Middle frontal gyrus (tissue), 1 donor: ENCODE results near the gene OTC.

Experiments used
- DNase-seq: peaks from one replicate; pipeline ENCODE4 v3.0.0-alpha.2; 2015; ENCODE audit warnings: low spot score; ENCODE audit errors: extremely low spot score

Gene OTC

DNA sequence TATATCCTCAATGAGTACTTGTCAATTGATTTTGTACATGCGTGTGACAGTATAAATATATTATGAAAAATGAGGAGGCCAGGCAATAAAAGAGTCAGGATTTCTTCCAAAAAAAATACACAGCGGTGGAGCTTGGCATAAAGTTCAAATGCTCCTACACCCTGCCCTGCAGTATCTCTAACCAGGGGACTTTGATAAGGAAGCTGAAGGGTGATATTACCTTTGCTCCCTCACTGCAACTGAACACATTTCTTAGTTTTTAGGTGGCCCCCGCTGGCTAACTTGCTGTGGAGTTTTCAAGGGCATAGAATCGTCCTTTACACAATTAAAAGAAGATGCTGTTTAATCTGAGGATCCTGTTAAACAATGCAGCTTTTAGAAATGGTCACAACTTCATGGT lies at the start of gene OTC:
Gene OTC, plus strand, starts transcription at position 243 of the 400 bp plus-strand sequence. Its CDS starts 93 bp downstream, at position 336.
- DNase-seq = no peak

DNA sequence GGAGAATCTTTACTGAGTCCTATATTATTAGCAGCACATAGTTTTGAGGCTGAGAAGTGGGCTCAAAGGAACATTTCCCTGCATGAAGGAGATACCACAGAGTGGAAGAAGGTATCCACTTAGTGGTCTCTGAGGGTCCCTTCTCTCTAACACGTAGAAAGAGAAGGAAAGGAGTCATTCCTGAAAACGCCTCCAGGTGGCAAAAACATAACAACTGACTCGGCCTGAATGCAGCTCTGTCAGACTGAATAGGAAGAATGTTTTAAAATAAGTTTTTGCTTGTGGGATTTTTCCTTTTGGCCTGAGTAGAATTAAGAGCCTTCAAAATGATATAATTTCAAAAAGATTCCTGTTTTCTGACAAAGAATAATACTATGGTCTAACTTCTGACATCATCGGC lies 48.4 kb upstream of the OTC start:
- DNase-seq = no peak

DNA sequence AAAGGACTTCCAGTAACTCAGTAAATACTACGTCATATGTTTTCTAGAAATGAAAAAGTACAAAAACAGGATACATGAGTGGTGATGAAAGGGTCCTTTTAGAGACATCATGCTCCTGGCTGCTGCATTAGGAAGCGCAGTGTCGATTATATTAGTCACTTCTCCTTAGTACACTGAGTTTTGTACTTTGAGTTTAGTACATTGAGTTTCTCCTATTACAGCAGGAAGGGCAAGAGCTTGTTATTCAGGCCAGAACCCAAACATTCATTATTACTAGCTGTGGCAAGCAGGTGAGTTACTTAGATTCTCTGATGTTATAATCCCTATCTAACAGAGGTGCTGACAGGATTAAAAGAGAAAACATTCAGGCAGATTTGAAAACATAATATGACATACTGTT lies 46.4 kb upstream of the OTC start:
- no peak for DNase-seq

DNA sequence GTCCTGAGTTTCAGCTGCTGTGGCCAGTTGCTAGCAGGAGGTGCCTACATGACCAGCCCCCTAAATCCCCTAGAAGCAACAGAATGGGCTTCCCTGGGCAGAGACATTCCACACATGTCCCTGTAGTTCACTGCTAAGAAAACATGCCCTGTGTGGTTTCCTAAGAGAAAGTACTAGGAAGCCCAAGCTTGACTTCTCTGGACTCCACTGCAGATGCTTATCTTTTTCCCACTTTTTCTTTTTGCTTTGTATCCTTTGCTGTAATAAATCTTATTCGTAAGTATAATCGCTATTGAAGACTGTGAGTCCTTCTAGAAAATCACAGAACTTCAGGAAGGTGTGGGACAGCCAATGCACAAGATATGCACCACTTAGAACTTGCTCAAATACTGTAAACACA lies 40.7 kb upstream of the OTC start:
- DNase-seq = no peak

DNA sequence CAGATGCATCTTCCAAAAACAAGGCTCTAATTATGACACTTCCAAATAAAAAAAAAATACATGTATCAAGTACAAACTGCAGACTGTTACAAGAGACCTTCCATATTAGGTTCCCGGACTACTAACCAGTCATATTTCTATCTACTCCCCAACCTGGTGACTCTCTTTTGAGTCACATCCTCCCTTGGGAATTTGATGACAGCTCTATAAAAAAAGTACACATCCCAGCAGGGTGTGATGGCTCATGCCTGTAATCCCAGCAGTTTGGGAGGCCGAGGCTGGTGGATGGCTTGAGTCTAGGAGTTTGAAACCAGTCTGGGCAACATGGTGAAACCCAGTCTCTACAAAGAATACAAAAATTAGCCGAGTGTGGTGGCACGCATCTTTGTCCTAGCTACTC lies 40.0 kb upstream of the OTC start:
- DNase-seq = no peak

DNA sequence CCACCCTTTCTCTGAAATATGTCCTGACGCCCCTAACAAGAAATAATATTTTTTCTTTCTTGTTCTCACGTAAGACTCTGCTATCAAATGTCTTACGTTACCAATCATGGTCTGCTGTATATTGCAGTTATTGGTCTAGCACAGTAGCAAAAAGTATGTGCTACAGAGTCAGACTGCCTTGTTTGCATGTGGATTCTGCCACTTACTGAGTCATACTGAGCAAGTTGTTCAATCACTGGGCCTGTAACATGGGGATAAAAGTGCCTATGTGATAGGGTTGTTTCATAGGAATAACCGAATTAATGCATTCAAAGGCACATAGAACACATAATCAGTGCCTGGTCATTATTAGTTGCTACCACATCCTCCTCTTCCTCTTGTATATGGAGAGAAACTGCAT lies 39.2 kb upstream of the OTC start:
- no peak for DNase-seq

DNA sequence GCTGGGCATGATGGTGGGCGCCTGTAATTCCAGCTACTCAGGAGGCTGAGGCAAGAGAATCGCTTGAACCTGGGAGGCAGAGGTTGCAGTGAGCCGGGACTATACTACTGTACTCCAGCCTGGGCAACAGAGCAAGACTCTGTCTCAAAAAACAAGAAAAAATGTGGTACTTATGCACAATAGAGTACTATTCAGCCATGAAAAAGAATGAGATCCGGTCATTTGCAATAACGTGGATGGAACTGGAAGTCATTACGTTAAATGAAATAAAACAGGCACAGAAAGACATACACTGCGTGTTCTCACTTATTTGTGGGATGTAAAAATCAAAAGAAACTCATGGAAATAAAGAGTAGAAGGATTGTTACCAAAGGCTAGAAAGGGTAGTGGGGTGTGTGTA lies 37.2 kb upstream of the OTC start:
- no peak for DNase-seq

DNA sequence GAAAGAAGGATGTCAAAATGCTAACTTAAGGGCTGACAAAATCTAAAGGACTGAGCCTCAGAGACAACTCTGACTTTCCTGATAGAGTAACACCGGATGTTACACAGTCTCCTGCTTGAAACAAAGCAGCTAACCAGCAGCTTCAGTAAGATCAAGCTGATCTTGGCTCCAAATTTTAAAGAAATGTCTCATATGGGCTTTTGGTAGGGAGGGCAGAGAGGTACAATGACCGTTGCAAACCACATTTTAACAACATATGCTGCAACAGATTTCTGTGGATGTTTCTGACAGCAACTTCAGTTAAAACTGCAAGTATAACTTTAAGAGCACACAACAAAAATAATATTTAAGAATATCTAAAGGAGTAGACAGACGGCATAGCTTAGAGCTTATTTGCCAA lies 34.2 kb upstream of the OTC start:
- no peak for DNase-seq

DNA sequence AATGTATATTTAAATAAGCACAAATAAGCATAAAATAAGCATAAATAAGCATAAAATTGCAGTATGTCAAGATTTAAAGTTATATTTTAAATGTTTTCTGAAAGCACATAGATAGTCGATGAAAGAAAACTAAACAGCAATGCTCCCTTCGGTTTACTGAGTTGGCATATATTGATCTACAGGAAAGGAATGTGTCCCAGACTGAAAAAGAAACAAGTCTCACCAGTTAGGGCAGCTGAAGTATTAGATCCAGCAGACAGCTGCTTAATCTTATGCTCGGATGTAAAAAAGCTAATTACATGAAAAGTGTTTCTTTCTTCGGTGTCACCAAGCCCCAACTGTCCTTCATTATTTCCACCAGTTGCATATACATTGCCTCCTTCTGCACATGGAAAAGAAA lies 33.8 kb upstream of the OTC start:
- no peak for DNase-seq

DNA sequence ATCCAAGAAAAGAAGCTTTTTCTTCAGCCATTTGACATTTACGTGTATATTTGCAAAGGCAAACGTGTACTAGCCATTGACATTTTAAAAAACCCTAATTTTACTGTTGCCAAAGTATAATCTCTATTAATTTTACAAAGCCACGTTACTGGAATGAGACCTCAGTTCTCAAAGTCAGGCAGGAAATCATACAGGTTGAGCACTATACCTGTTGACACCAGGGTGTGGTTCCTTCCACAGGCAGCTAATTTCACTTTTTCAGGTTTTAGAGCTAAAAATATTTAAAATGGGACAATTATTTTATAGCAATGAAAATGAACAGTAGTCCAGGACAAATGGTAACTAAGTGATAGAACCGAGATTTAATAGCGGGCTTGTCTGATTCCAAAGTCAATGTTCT lies 31.6 kb upstream of the OTC start:
- DNase-seq = no peak

DNA sequence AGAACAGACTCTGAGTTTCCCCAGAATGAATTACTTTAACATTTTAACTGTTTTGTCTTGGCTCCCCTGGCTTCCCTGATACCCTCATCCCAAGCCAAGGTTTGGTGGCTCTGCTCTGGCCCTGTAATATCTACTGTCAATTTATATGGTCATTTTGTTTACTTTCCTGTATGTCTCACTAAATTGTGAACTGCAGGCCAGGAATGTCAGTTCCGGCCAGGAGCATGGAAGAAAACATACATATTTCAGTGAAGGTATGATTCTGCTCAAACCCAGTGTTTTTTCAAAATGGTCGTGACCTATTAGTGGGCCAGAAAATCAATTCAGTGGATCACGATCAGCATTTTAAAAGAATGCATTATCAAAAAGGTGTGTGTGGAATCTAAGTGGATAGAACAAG lies 26.3 kb upstream of the OTC start:
- no peak for DNase-seq

DNA sequence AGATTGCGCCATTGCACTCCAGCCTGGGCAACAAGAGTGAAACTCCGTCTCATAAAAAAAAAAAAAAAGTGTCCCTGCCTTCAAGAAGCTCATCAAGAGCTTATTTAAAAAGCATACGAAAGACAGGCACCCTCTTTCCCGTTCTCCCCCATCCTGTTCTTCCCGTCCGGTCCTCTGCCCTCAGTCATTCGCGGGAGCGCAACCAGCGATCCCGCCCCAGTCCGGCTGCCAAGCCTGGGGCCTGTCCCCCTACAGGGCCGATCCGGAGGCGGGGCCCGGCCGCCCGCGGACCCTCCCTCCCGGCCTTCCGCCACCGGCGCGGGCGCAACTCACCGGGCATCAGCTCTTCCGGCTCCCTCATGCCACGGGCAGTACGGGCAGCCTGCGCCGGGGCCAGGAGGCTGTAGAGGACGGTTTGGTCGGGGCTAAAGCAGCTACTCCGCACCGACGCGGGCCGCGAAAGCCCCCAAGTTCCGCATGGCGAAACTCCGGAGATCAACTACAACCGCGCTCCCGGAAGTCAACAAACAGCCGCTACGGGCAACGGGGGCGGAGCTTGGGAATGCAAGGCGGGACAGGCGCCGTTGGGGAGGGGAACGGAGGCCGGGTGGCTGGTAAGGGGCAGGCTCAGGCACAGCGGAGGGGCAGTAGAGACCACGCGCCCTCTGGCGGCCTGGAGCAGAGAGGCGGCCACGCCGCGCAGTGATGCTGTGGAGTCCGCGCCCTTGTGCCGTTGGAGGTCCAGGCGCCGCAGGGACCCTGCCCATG lies 25.2 kb upstream of the OTC start, which contains the start of gene RPGR:
Gene RPGR, minus strand, starts transcription at position 503 of the 768 bp plus-strand sequence. Its CDS starts 142 bp downstream, at position 361.
- DNase-seq = peak; percentile 80

DNA sequence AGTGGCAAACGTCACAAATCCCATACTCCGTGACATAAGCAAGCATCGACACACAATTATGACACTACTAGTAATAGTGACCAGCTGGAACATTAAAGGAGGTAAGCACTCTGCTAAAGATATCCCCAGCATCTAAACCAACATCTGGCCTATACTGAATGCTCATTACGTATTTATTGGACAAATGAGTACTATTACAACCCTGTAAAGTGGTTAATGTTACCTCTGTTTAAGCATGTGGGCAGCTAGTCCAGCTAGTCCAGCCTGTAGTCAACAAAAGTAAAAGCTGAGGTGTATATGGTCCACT lies 24.7 kb upstream of the OTC start:
- DNase-seq = no peak

DNA sequence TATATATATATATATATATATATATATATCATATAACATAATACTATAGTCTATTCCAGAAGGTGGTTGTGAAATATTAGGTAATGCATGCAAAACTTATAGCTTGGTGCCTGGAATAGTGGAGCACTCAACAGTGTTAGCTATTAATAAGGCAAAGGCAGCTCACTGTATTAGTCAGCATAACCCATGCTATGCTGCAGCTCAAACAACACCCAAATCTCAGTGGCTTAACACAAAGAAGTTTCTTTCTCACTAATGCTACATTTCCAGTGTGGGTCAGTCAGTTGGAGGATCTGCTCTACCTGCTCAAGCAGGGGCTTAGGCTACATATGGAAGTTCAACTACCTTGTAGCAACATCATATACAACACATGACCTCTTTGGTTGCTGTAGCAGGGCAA lies 19.9 kb upstream of the OTC start:
- no peak for DNase-seq

DNA sequence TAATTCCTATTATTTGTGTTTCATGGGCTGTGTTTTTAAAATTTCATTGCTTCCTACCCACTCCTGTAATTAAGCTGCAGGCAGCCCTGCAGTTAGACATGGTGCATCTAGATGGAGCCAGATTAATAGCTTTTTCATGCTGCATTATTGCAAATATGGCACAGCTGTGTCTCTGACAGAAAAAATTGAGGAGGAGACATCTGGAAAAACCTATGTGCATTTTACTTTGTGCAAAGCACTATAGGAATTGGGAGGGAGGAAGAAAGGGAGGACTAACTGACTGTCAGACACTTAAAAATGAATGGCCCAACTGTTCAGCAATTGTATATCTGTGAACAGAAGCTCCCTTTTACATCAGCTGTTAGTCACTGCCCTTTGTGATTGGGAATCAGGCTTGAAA lies 17.0 kb upstream of the OTC start:
- no peak for DNase-seq

DNA sequence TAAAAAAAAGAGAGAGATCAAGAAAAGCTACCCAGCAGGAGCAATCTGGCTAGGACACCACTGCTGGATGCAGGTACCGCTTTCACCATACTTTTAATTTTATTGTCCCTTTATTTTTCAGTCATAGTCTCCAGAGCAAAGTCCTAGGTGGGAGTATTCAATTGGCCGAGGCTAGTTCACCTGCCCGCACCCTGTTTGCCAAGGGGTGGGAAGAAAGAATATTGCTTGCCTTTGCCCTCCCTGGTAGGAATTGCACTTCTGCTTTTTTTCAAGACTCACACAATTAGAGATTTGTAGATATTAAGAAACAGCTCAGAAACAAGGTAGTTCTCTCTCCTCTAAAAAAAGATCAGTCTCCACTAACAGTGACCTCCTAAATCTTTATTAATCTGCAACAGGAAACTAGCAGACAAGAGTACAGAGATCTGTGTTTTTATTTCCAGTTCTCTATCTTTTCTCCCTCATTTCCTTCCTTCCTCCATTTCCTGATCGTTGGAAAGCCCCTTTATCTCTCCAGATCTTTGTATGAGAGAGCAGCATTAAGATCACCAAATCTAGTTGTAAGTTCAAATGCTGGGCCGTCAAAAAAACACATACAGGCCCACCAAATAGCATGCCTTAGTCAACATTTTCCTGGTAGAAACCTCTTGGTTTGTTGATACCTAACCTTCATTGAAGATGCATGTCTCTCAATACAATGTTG lies 15.7 kb upstream of the OTC start:
- DNase-seq = no peak

DNA sequence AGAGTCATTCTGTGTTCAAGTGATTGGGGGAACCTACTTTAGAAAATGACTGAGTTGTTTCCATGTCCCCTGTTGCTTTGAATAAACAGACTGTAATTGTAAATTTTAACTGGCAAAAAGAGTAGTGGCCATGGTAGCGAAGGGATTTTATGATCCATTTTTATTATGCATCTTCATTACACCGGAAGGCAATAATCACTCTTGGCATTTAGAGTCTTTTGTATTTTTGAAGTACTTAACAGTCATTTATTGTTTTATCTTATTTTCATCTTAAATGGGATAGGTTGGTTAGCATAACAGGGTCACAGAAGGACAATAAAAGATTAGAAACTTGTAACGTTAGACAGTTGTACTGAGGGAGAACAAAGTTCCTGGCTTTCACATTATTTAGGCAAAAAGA lies 11.0 kb upstream of the OTC start:
- DNase-seq = no peak

DNA sequence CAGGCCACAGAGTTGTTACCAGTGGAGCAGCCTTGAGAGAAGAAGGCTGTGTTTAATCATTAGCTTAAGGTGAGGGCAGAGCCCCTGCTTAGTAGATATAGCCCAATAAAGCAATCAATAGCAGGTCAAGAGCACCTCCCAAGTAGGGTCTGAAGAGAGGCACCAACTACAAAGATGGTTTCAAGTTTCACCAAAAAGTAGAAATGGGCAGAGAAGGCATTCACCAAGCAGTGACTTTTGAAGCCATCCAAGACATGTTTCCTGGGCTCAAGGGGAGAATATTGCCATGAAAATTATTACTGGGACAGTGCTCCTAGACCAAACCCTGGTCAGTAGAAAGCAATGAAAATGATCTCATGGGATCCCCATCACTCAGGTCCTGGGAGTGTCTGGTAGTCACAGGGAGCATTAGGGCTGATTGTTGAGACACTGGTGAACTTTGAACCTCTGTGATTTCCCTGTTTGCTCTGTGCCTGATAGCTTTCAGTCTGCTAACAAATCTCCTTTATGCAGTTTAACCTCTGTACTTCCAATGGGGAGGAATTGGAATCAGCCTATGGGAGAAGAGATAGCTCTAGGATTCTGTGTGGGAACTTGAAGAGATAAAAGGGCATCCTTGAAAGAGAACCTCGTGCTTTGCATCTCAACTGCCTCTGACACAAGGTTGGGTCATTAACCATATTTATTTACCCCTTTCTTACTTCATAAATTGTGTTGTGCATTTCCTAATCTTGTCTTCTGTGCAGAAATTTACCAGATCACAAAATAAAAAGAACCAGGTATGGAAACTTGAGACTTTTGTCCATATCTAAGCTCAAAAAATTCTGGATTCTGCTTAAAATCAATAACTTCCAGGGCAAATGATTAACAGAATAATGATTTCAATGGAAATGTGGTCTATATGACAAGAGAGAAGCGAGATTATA lies 9.3 kb upstream of the OTC start:
- no peak for DNase-seq

DNA sequence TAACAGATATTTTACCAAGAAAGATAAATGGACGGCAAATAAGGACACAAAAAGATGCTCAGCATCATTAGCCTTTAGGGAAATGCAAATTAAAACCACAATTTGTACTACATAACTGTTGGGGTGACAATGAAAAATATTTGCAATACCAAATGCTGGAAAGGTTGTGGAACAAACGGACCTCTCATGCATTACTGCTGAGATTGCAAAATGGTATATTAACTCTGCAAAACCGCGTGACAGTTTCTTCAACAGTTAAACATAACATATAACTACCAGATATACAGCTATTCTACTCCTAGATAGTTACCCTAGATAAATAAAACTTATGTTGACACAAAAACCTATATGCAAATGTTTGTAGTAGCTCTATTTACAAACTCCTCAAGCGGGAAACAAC lies 6.3 kb upstream of the OTC start:
- DNase-seq = no peak

DNA sequence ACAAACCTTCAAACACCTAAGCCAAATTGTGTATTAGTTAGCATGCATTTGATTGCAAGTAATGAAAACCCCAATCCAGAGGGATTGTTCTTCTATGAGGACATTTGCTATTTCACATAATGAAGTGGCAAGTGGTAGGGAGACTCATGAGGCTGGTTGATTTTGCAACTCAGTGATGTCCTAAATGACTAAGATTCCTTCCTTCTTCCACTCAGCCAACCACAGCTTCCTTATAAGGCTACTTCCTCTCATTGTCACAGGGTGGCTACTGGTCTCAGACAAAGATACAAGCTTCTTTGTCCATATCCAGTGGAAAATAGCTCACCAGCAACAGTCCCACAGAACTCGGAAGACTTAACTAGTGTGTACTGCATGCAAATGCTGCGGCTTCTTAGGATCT lies 5.3 kb upstream of the OTC start:
- DNase-seq = no peak

DNA sequence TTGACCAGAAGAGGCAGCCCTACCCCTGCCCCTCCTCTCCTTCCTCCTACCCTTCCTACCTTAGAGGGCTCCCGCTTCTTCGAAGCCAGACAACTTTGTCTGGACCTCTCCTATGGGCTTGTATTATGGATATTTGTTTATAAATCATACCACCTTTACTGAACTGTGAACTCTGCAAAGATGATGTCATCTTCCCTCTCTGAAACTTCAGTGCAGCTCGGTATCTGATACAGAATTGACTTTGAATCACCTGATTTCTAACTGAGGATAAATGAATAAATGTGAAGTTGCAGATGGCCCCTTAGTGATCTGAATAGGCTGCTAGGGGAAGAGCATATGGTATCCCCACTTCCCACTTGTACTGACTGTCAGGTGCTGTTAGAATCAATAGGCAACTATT lies 1.1 kb upstream of the OTC start:
- DNase-seq = no peak

DNA sequence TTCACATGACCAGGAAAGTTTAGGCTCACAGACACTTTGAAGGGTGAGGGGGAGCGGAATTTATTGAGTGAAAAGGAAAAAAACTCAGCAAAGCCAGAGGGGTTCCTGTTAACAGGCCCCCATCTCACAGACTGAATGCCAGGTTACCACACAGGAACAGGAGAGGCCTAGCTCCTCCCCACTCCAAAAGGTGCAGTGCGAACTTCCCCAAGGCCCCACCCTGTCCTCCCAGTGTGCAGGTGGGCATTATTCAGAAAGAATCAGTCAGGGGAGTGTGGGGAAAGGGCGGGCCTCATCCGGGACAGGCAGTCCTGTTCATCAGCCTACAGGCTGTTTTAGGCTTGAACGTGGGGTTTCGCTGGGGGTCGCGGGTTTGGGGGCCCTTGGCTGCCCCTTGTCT lies 4.0 kb downstream of the OTC start:
- DNase-seq = no peak
